Articular chondrocyte of knee joint (primary cell): ENCODE data around the gene RPL36. TPM values are rescaled to one million over a fixed set of nuclear protein-coding genes. Genes with fewer than 3 reads are reported as not detected.

Experiments
- total RNA-seq: library from RNA; depleted of rRNA; stranded (reverse); fragments of >200 nt; gene quantifications from 2 replicates; pipeline ENCODE4 v1.2.3, GENCODE V29; 2012

Gene RPL36
- total RNA-seq = 187 and 273 TPM in 2 replicates

GRCh38 chr19:5690125-5690954, at the start of gene RPL36:
Gene RPL36 (plus strand): TSS chr19:5690295. CDS start chr19:5690508, 213 bp downstream.

GRCh38 chr19:5680437-5681368, 9.4 kb upstream of the RPL36 start, which contains the start of the genes HSD11B1L and MICOS13:
Gene HSD11B1L (plus strand): TSS chr19:5681027. CDS start chr19:5684833, 3,806 bp downstream.
Gene MICOS13 (minus strand): TSS chr19:5680516. CDS start chr19:5680486, 30 bp downstream.

GRCh38 chr19:5719961-5720790, 30.1 kb downstream of the RPL36 start, which contains the start of the genes CATSPERD and LONP1:
Gene CATSPERD (plus strand): TSS chr19:5720637. CDS start chr19:5720738, 101 bp downstream.
Gene LONP1 (minus strand): TSS chr19:5720146. CDS start chr19:5720132, 14 bp downstream.

Other genes with a start within 250 kb of the RPL36 start
- not detected in 2 replicates for gene ZNRF4, start 234.9 kb upstream of the RPL36 start, total RNA-seq
- 0.32 TPM in 1 of 2 replicates, not detected in the other for gene TINCR, start 122.3 kb upstream of the RPL36 start, total RNA-seq
- gene SAFB2, start 67.5 kb upstream of the RPL36 start, total RNA-seq = 33.6 and 44.4 TPM in 2 replicates
- gene SAFB, start 67.2 kb upstream of the RPL36 start, total RNA-seq = 47.7 and 49.8 TPM in 2 replicates
- 20.0 and 22.2 TPM in 2 replicates for gene MICOS13, start 9.8 kb upstream of the RPL36 start, total RNA-seq
- gene HSD11B1L, start 9.3 kb upstream of the RPL36 start, total RNA-seq = 8.4 and 9.2 TPM in 2 replicates
- 49.0 and 70.6 TPM in 2 replicates for gene LONP1, start 29.9 kb downstream of the RPL36 start, total RNA-seq
- gene CATSPERD, start 30.3 kb downstream of the RPL36 start, total RNA-seq = not detected in 2 replicates
- gene PRR22, start 94.5 kb downstream of the RPL36 start, total RNA-seq = 0.11 and 0.39 TPM in 2 replicates
- gene DUS3L, start 100.9 kb downstream of the RPL36 start, total RNA-seq = 18.7 and 23.8 TPM in 2 replicates
- 0.13 TPM in 1 of 2 replicates, not detected in the other for gene NRTN, start 114.8 kb downstream of the RPL36 start, total RNA-seq
- gene FUT6, start 149.4 kb downstream of the RPL36 start, total RNA-seq = not detected in 2 replicates
- gene FUT3, start 161.2 kb downstream of the RPL36 start, total RNA-seq = not detected in 2 replicates
- gene FUT5, start 180.2 kb downstream of the RPL36 start, total RNA-seq = not detected in 2 replicates
- gene NDUFA11, start 213.5 kb downstream of the RPL36 start, total RNA-seq = 158 and 217 TPM in 2 replicates
- gene VMAC, start 214.6 kb downstream of the RPL36 start, total RNA-seq = 6.4 and 6.5 TPM in 2 replicates
- 23.3 and 28.1 TPM in 2 replicates for gene CAPS, start 224.0 kb downstream of the RPL36 start, total RNA-seq